GM12801 (cell line): Measurements from ENCODE around the gene STRIP2.

Experiments
- CTCF ChIP-seq: IDR thresholded peaks from one replicate; pipeline ENCODE4 v1.5.1; 2011; ENCODE audit warnings: control low read depth; ENCODE audit not compliant: insufficient read length; ENCODE audit errors: extremely low read depth

Gene STRIP2

DNA sequence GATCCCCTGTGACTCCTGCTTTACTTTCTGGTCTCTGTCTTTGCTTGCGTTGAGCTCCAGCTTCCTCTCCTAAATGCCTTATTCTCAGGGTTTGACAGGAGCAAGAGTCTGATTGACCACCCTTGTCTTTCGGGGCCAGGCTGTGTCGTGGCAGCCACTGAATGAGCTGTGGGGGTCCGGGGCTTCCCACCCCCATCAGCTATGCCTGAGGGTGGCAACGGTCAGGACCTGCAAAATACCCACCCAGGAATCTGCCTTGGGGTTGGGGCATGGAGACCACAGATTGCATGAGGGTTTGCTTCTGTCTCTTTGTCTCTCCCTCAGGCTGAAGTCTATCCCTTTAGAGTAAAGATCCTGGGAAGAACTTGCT lies 88.7 kb downstream of the STRIP2 start:
- TF ChIP-seq CTCF, result no peak

DNA sequence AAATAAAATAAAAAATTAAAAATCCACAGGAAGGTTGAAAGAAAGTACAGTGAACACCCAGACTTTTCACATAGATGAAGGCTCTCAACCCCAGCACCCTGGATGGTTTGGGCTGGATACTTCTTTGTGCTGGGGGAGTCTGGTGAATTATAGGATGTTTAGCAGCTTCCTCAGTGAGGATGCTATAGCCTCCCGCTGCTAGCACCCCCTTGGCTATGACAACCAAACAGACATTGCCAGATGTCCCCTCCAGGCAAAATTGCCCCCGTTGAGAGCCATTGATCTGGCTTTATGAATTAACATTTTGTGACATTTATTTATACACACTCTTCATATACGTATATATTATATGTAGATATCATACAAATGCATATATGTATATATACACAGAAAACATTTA lies 89.7 kb downstream of the STRIP2 start:
- no peak for TF ChIP-seq CTCF

DNA sequence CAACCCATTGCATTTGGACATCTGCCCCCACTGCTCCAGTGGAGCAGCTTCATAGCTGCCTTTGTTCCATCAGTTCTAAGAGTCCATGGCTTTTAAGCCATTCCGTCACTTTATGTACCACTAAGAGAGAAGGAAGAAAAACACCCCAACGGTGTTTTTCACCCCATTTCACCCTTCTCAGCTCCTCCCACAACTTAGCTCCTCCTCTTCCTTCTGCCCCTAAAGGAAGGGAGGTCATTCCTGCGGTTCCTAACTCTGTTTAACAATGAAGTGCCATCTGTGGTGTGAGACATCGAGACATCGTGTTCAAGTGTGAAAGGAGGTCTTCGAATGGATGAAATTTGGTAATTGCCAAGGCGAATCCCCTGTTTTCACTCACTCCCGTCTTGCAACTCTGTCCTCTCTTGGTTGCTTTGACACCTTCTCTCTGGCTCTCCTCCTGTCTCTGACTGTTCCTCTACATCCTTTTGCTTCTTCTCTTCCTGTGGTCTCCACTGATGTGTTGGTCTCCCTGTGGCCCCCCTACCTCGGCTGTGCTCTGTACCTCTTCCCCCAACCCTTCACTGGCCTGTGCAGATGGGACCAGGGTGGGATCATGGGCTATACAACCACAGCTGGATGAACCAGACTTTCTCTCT lies 91.1 kb downstream of the STRIP2 start:
- no peak for TF ChIP-seq CTCF

- TF ChIP-seq CTCF, result no peak
These were observed 95.4 kb downstream of the STRIP2 start for GRCh38 chr7:129529643-129530042.

- TF ChIP-seq CTCF, result no peak
These were observed 96.7 kb downstream of the STRIP2 start for GRCh38 chr7:129530795-129531391.

DNA sequence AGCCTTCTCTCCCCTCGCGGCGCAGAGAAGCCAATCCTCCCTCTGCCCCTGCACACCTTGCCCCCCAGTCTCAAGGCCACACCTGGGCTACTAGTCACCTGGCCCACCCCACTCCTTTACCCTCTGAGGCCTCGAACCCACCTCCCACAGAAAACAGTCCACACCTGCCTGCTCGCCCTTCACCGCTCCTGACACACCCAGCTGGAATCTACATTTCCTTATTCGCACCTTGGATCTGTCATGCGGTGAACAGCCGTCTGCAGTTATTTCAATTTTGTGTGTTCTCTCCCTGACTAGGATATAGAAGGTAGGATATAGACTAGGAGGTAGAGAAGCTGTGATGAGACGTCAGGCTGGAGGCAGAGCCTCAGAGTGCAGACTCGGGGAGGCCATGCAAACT lies 97.5 kb downstream of the STRIP2 start:
- TF ChIP-seq CTCF, result no peak

- no peak for TF ChIP-seq CTCF
These were observed 98.1 kb downstream of the STRIP2 start for GRCh38 chr7:129532375-129532774.
